ENCODE results near the gene NLRP5. TPM values are rescaled to one million over a fixed set of nuclear protein-coding genes. Genes with fewer than 3 reads are reported as not detected.

The NLRP5 gene
- total RNA-seq (2021) (not detected in 2 replicates), Bru-seq, nascent RNA (not detected), BruChase-seq, experiment 1, labeled RNA remaining after a 2-hour chase (not detected), BruChase-seq, experiment 2, labeled RNA remaining after a 6-hour chase (not detected)
- long read RNA-seq: 0 reads

- POLR2A ChIA-PET (ENCODE audit: unreplicated experiment): no interaction called here
- CTCF ChIA-PET: no interaction called here
- DNase-seq: no peak
- TF ChIP-seq EZH2 (IDR thresholded peaks at IDR 0.05; ENCODE audit: low read depth) (no peak), CTCF (conservative IDR thresholded peaks at IDR 0.05) (no peak)
- Histone ChIP-seq H4K20me1 (ENCODE audit: insufficient read depth) (no peaks in the 10 kb centered on the region), H3K4me2 (no peak within 1 kb of the TSS), H3K9me2 (ENCODE audit: insufficient read depth) (no peaks in the 10 kb centered on the region), H3K27me3 (ENCODE audit: insufficient read depth, low read depth) (peaks cover 63% of the 10 kb centered on the region), H3K79me2 (ENCODE audit: low read depth) (no peaks in the 10 kb centered on the region), H3F3A (ENCODE audit: insufficient read depth, low read depth) (no peaks in the 10 kb centered on the region), H3K9me3 (ENCODE audit: insufficient read depth, low read depth) (no peaks in the 10 kb centered on the region), H3K36me3 (ENCODE audit: low read depth) (no peaks in the 10 kb centered on the region), H2AFZ (no peak within 1 kb of the TSS), H3K4me3 (no peak within 1 kb of the TSS), H3K4me1 (replicated peaks; ENCODE audit: insufficient read depth) (no peaks in the 10 kb centered on the region), H3K27ac (no peak within 1 kb of the TSS)
- intact Hi-C loops (cut with micrococcal nuclease; ENCODE audit: unreplicated experiment): no loop called here
- BruUV-seq (replicated peaks): no TSS peak
These were observed at the start of gene NLRP5 for GRCh38 chr19:55986487-55986886. NLRP5 (plus strand) TSS chr19:55986775.

GRCh38 chr19:55939206-55939605 is 47.4 kb upstream of the NLRP5 start:
- Histone ChIP-seq H3K79me2 (ENCODE audit: low read depth) (no peaks in the 10 kb centered on the region), H3K9me3 (ENCODE audit: insufficient read depth, low read depth) (no peaks in the 10 kb centered on the region), H4K20me1 (ENCODE audit: insufficient read depth) (no peaks in the 10 kb centered on the region), H3K9me2 (ENCODE audit: insufficient read depth) (no peaks in the 10 kb centered on the region), H3K4me1 (replicated peaks; ENCODE audit: insufficient read depth) (no peaks in the 10 kb centered on the region), H3F3A (ENCODE audit: insufficient read depth, low read depth) (no peaks in the 10 kb centered on the region), H2AFZ (no peak overlapping the region), H3K27me3 (ENCODE audit: insufficient read depth, low read depth) (peaks cover 86% of the 10 kb centered on the region), H3K4me2 (no peak overlapping the region), H3K36me3 (ENCODE audit: low read depth) (no peaks in the 10 kb centered on the region), H3K27ac (no peak overlapping the region), H3K4me3 (no peak overlapping the region)
- no TSS peak for BruUV-seq (replicated peaks)
- no peak for DNase-seq
- ChIA-PET POLR2A (ENCODE audit: unreplicated experiment) (no interaction called here), CTCF (no interaction called here)
- TF ChIP-seq CTCF (conservative IDR thresholded peaks at IDR 0.05) (no peak), EZH2 (IDR thresholded peaks at IDR 0.05; ENCODE audit: low read depth) (no peak)
- intact Hi-C loops (cut with micrococcal nuclease; ENCODE audit: unreplicated experiment): no loop called here

- Histone ChIP-seq H3K9me3 (ENCODE audit: insufficient read depth, low read depth) (no peaks in the 10 kb centered on the region), H2AFZ (no peak overlapping the region), H3K36me3 (ENCODE audit: low read depth) (no peaks in the 10 kb centered on the region), H3K9me2 (ENCODE audit: insufficient read depth) (no peaks in the 10 kb centered on the region), H3K79me2 (ENCODE audit: low read depth) (no peaks in the 10 kb centered on the region), H3K27ac (no peak overlapping the region), H3K4me1 (replicated peaks; ENCODE audit: insufficient read depth) (no peaks in the 10 kb centered on the region), H3K27me3 (ENCODE audit: insufficient read depth, low read depth) (peaks cover 75% of the 10 kb centered on the region), H3K4me2 (no peak overlapping the region), H3K4me3 (no peak overlapping the region), H3F3A (ENCODE audit: insufficient read depth, low read depth) (no peaks in the 10 kb centered on the region), H4K20me1 (ENCODE audit: insufficient read depth) (no peaks in the 10 kb centered on the region)
- no TSS peak for BruUV-seq (replicated peaks)
- intact Hi-C loops (cut with micrococcal nuclease; ENCODE audit: unreplicated experiment): no loop called here
- CTCF ChIA-PET: no interaction called here
- DNase-seq: no peak
- POLR2A ChIA-PET (ENCODE audit: unreplicated experiment): no interaction called here
- TF ChIP-seq CTCF (conservative IDR thresholded peaks at IDR 0.05) (no peak), EZH2 (IDR thresholded peaks at IDR 0.05; ENCODE audit: low read depth) (no peak)
These were observed 46.3 kb upstream of the NLRP5 start for GRCh38 chr19:55940306-55940705.
